Smooth muscle cell of the pulmonary artery (primary cell): ENCODE measurements around the gene PCDHGA10. TPM values are rescaled to one million over a fixed set of nuclear protein-coding genes. Genes with fewer than 3 reads are reported as not detected.

Source experiments
- total RNA-seq: library from RNA; depleted of rRNA; stranded (reverse); fragments of >200 nt; gene quantifications from 2 replicates; pipeline ENCODE4 v1.2.3, GENCODE V29; 2014

The PCDHGA10 gene
- total RNA-seq, 1 donor from 2014 or later: 8.3 TPM

Other genes with a start within 250 kb of the PCDHGA10 start
- gene PCDHB7, start 240.3 kb upstream of the PCDHGA10 start, total RNA-seq: 0.33 and 1.1 TPM in 2 replicates
- 0.26 and 1.3 TPM in 2 replicates for gene PCDHB8, start 235.2 kb upstream of the PCDHGA10 start, total RNA-seq
- 0.50 and 0.59 TPM in 2 replicates for gene PCDHB16, start 230.6 kb upstream of the PCDHGA10 start, total RNA-seq
- 0.40 and 0.59 TPM in 2 replicates for gene PCDHB9, start 225.8 kb upstream of the PCDHGA10 start, total RNA-seq
- 0.79 and 1.4 TPM in 2 replicates for gene PCDHB10, start 220.6 kb upstream of the PCDHGA10 start, total RNA-seq
- gene PCDHB11, start 213.4 kb upstream of the PCDHGA10 start, total RNA-seq: 0.69 and 0.85 TPM in 2 replicates
- gene PCDHB12, start 204.3 kb upstream of the PCDHGA10 start, total RNA-seq: 0.26 and 0.46 TPM in 2 replicates
- gene PCDHB13, start 199.1 kb upstream of the PCDHGA10 start, total RNA-seq: 0.59 and 1.8 TPM in 2 replicates
- 1.6 and 2.1 TPM in 2 replicates for gene PCDHB14, start 189.6 kb upstream of the PCDHGA10 start, total RNA-seq
- gene PCDHB15, start 167.6 kb upstream of the PCDHGA10 start, total RNA-seq: 0.59 and 0.91 TPM in 2 replicates
- 0.13 and 0.26 TPM in 2 replicates for gene SLC25A2, start 108.9 kb upstream of the PCDHGA10 start, total RNA-seq
- 56.6 and 69.0 TPM in 2 replicates for gene TAF7, start 92.2 kb upstream of the PCDHGA10 start, total RNA-seq
- 1.2 and 1.4 TPM in 2 replicates for gene PCDHGA1, start 82.5 kb upstream of the PCDHGA10 start, total RNA-seq
- gene PCDHGA2, start 74.2 kb upstream of the PCDHGA10 start, total RNA-seq: 2.8 and 4.2 TPM in 2 replicates
- gene PCDHGA3, start 69.2 kb upstream of the PCDHGA10 start, total RNA-seq: 0.79 and 3.0 TPM in 2 replicates
- 2.2 and 3.8 TPM in 2 replicates for gene PCDHGB1, start 62.9 kb upstream of the PCDHGA10 start, total RNA-seq
- 11.6 and 16.9 TPM in 2 replicates for gene PCDHGA4, start 58.0 kb upstream of the PCDHGA10 start, total RNA-seq
- gene PCDHGB2, start 53.0 kb upstream of the PCDHGA10 start, total RNA-seq: 3.2 and 3.9 TPM in 2 replicates
- gene PCDHGA5, start 48.8 kb upstream of the PCDHGA10 start, total RNA-seq: 1.8 and 2.3 TPM in 2 replicates
- 7.8 and 8.1 TPM in 2 replicates for gene PCDHGB3, start 42.7 kb upstream of the PCDHGA10 start, total RNA-seq
- 5.3 and 6.7 TPM in 2 replicates for gene PCDHGA6, start 39.1 kb upstream of the PCDHGA10 start, total RNA-seq
- 6.9 and 10.3 TPM in 2 replicates for gene PCDHGA7, start 30.2 kb upstream of the PCDHGA10 start, total RNA-seq
- 26.1 and 54.1 TPM in 2 replicates for gene PCDHGB4, start 25.3 kb upstream of the PCDHGA10 start, total RNA-seq
- gene PCDHGA8, start 20.4 kb upstream of the PCDHGA10 start, total RNA-seq: 4.0 and 4.3 TPM in 2 replicates
- 34.3 and 47.0 TPM in 2 replicates for gene PCDHGB5, start 15.0 kb upstream of the PCDHGA10 start, total RNA-seq
- 5.2 and 5.5 TPM in 2 replicates for gene PCDHGA9, start 10.2 kb upstream of the PCDHGA10 start, total RNA-seq
- gene PCDHGB6, start 5.0 kb upstream of the PCDHGA10 start, total RNA-seq: 3.9 and 4.8 TPM in 2 replicates
- 13.8 and 14.7 TPM in 2 replicates for gene PCDHGB7, start 4.7 kb downstream of the PCDHGA10 start, total RNA-seq
- 20.6 and 27.7 TPM in 2 replicates for gene PCDHGA11, start 8.1 kb downstream of the PCDHGA10 start, total RNA-seq
- gene PCDHGA12, start 17.5 kb downstream of the PCDHGA10 start, total RNA-seq: 40.2 and 46.0 TPM in 2 replicates
- 77.2 and 94.3 TPM in 2 replicates for gene PCDHGC3, start 63.0 kb downstream of the PCDHGA10 start, total RNA-seq
- 3.5 and 4.2 TPM in 2 replicates for gene PCDHGC4, start 72.0 kb downstream of the PCDHGA10 start, total RNA-seq
- 4.6 and 7.3 TPM in 2 replicates for gene PCDHGC5, start 76.1 kb downstream of the PCDHGA10 start, total RNA-seq
- gene DIAPH1, start 206.0 kb downstream of the PCDHGA10 start, total RNA-seq: 32.1 and 43.1 TPM in 2 replicates
- 53.8 and 57.5 TPM in 2 replicates for gene HDAC3, start 223.9 kb downstream of the PCDHGA10 start, total RNA-seq
- gene RELL2, start 224.0 kb downstream of the PCDHGA10 start, total RNA-seq: 2.3 and 3.5 TPM in 2 replicates
- 28.0 and 30.6 TPM in 2 replicates for gene FCHSD1, start 238.4 kb downstream of the PCDHGA10 start, total RNA-seq